Measurements from ENCODE around the gene SLC9A9.

Gene SLC9A9

DNA sequence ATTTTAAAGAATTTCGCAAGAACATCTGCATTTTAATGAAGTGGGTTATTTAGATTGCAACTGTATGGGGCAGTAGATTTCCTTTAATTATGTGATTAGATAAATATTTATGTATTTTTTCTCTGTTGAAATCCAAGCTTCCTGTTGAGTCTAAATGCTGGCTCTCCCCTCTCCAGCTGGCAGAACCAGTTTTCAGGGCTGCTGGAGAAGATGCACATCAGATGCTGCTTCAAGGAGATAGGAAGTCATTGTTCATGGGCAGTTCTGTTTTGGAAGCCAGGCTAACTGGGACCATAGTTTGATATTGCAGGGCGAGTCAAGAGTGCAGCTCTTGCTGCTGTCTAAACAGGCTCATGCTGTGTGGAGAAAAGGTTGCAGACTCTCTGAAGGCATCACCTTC, 97.4 kb downstream of the SLC9A9 start:
- DNase-seq (ENCODE audit: extremely low spot score), result no peak
- ChIA-PET POLR2A (no interaction called here), CTCF (interaction anchor here (1.2 to 1.7 kb wide), 2 partner anchors 30 to 38 kb away, joined by 3 read pairs; no protein-coding TSS in a partner anchor)
- TF ChIP-seq, protein P1, sequence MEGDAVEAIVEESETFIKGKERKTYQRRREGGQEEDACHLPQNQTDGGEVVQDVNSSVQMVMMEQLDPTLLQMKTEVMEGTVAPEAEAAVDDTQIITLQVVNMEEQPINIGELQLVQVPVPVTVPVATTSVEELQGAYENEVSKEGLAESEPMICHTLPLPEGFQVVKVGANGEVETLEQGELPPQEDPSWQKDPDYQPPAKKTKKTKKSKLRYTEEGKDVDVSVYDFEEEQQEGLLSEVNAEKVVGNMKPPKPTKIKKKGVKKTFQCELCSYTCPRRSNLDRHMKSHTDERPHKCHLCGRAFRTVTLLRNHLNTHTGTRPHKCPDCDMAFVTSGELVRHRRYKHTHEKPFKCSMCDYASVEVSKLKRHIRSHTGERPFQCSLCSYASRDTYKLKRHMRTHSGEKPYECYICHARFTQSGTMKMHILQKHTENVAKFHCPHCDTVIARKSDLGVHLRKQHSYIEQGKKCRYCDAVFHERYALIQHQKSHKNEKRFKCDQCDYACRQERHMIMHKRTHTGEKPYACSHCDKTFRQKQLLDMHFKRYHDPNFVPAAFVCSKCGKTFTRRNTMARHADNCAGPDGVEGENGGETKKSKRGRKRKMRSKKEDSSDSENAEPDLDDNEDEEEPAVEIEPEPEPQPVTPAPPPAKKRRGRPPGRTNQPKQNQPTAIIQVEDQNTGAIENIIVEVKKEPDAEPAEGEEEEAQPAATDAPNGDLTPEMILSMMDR (IDR thresholded peaks at IDR 0.05; ENCODE audit: control extremely low read depth, extremely low read depth, low read depth, missing control alignments), result no peak

DNA sequence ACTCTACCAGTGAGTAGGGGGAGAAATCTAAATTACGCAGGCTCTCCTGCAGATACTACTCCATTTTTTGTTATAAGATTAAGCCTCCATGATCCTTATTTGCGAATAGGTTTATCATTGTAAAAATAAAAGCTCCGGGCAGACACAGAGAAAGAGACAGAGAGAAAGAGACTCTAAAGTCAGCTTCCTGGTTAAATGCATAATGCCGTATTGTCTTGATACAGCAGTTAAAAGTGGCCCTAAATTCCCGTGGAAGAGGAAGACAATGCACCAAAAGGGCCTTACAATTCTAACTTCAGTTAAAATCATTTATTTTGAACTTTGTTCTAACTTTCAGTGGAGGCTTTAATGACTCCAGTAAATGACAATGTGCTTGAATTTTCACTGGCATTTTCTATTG, 98.3 kb downstream of the SLC9A9 start:
- ChIA-PET CTCF (interaction anchor here (1.2 to 1.7 kb wide), 2 partner anchors 29 to 37 kb away, joined by 3 read pairs; no protein-coding TSS in a partner anchor), POLR2A (no interaction called here)
- no peak for DNase-seq (ENCODE audit: extremely low spot score)
- TF ChIP-seq, protein P1 (IDR thresholded peaks at IDR 0.05; ENCODE audit: control extremely low read depth, extremely low read depth, low read depth, missing control alignments), result no peak

DNA sequence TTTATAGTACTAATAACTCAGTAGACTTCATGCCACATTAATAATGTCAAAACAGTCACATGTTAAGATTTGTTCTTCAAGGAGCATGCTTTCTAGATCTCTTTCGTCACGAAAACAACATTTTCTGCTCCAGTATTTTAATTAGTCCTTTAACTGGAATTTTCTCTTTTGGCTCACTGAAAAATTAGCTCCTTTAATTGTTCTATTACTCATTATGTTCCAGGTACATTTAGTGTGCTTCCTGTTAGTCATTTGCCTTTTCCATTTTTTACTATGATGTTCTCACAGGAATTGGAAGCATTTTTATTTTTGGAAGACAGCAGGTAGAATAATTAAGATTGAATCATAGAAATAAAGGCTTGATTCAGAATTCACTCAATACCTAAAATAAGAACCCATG, 111.2 kb downstream of the SLC9A9 start:
- TF ChIP-seq, protein P1 (IDR thresholded peaks at IDR 0.05; ENCODE audit: control extremely low read depth, extremely low read depth, low read depth, missing control alignments), result no peak
- ChIA-PET CTCF (interaction anchor here (0.8 to 1.3 kb wide), 2 partner anchors 9 to 13 kb away, joined by 3 read pairs; no protein-coding TSS in a partner anchor), POLR2A (no interaction called here)
- DNase-seq (ENCODE audit: extremely low spot score), result no peak

DNA sequence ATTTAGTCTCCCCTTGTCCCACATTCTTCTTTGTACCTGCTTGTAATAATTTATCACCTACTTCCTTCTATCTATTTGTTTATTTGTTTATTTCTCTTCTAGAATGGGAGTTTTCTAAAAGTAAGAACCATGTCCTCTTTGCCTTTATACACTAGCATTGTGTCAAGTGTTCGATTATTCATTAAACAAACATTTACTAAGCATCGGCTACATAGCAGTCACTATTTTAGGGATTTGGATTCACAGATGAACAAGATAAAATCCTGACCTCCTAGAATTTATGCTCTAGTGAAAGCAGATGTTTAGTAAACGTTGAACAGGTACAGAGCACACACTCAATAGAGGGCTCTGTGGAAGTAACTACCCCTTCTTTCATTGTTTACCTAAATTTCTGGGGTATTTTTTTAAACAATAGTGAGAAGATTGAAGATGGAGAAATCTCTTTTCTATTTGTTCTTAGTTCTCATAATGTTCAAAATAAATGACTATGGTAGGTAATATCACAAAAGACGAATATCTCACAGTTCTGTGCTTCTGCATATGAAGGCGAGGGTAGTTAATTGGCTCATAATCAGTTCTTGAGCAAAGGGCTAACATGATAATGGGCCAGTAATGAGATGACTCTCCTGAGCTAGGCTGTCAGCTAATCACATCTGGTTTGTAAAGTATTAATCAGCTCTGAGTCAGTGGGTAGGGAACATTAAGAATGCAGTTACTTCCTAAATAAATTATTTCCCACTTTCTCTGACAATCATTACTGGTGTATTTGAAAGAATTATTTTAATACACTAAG, 111.9 kb downstream of the SLC9A9 start:
- CTCF ChIA-PET, result interaction anchor here (0.8 to 1.3 kb wide), 2 partner anchors 9 to 12 kb away, joined by 3 read pairs; no protein-coding TSS in a partner anchor
- DNase-seq (ENCODE audit: extremely low spot score), result no peak
- POLR2A ChIA-PET, result no interaction called here
- TF ChIP-seq, protein P1 (IDR thresholded peaks at IDR 0.05; ENCODE audit: control extremely low read depth, extremely low read depth, low read depth, missing control alignments), result no peak

DNA sequence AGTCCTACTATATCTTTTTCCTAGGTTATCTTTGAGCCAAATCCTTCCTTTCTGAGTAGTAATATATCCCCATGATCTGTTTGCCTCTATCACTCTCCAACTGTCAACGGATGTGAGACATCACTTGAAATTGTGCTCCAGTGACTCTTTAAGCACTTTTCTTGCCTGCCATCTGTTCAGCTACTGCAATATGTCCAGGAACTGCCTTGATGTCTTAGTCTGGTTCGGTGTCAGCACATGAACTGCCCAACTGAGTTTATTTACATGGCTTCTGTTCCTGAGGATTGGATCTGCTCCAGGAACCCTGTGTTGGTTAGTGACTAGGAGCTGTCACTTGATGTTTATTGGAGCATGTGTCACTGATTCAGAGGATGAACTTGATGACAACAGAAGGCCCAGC, 116.5 kb downstream of the SLC9A9 start:
- TF ChIP-seq, protein P1 (IDR thresholded peaks at IDR 0.05; ENCODE audit: control extremely low read depth, extremely low read depth, low read depth, missing control alignments), result no peak
- CTCF ChIA-PET, result interaction anchor here (1.0 kb wide), 1 partner anchor 299 kb away, joined by 3 read pairs; no protein-coding TSS in a partner anchor
- POLR2A ChIA-PET, result no interaction called here
- DNase-seq (ENCODE audit: extremely low spot score), result no peak

DNA sequence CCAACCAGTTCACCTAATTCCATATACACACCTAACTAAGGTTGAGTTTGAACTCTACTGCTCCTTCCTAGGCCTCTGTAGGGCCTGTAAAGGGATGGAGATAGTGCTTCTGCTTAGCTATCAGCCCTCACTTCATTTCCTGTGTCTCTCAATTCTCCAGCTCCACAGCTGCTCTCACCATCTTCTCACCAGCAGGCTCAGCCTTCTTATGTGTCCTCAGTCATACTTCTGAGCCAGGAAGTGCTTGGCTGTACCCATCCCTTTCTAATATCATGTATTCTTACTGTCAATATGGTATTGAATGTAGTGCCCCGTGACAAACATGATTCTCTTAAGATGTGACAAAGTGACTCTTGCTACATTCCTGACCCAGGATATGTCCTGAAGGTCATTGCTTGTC, 116.9 kb downstream of the SLC9A9 start:
- TF ChIP-seq, protein P1 (IDR thresholded peaks at IDR 0.05; ENCODE audit: control extremely low read depth, extremely low read depth, low read depth, missing control alignments), result no peak
- DNase-seq (ENCODE audit: extremely low spot score), result no peak
- POLR2A ChIA-PET, result no interaction called here
- CTCF ChIA-PET, result no interaction called here
